HG03439 (cell line): ENCODE measurements around the gene B3GALT6.

Experiments
- ATAC-seq: cut with Tn5 transposase; IDR thresholded peaks from one replicate; pipeline ENCODE4 v1.9.1; 2021; ENCODE audit warnings: mild to moderate bottlenecking, moderate library complexity; ENCODE audit not compliant: unreplicated experiment

Gene B3GALT6

DNA sequence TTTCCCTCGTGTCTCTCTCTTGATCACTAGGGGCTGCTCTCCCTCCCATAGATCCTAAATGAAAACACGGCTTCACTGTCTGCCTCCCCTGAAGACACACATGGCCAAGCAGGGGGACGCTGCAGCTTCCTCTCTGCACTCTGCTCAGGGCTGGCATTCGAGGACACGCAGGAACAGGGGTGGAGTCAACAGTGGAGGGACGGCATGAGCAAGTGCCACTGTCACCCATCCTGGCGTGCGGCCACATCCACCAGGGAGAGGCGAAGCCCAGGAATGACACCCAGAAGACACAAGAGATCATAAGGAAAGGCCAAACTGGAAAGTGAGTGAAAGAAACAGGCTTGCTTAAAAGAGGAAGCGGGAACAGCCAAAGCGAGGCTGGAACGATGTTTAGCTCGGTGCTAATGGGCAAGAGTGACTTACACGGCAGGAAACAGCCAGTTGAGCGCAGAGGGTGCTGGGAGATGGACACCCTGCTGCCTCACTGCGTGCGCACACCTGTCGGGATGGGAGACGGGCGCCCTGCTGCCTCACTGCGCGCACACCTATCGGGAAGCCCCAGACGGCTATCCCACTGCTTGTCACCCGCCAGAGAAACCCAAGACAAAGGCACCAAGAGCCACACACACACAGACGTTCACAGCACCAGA lies 28.0 kb downstream of the B3GALT6 start:
- ATAC-seq: no peak

DNA sequence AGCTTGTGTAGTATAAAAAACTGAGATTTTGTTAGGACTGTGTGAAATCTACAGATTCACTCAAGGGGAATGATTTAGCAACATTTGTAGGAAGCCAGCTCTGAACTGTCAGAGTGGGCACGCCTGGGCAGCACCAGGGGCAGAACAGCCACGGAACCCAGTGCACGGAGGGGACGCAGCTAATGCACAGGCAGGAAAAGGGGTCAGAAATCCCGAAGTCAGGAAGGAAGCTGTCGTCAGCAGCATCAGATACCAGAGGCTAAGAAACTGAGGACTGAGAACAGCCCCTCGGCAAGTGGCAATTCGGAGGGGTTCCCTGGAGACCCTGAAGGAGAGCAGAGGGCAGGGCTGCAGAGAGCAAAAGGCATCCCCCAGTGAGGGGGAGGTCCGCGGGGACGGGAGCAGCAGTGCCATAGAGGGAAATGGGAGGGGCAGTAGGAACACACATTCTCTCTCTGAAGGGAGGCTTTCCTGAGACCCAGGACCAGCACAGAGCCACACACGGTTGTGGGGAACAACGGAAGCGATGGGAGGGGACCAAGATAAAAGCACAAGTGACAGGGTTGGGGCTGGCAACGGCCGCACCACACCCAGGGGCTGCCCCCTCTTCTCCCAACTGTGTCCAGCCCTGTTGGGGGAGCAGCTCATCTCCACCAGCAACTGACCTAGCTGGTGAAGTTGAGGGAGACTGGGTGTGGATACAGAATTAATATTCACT lies 29.0 kb downstream of the B3GALT6 start:
- no peak for ATAC-seq

DNA sequence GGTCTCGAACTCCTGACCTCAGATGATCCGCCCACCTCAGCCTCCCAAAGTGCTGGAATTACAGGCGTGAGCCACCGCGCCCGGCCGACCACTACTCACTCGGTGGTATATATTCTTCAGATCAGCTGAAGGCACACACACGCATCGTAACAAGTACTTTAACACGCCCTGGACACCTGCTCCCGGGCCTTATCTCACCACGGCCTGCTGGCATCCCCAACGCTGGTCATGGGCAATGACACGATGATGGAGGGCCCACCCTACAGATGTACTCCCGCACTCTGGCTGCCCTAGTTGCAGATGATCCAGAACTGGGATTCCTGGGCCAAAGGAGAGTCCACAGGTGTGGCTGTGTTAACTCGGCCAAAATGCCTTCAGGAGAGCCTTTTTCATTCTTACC lies 30.0 kb downstream of the B3GALT6 start:
- no peak for ATAC-seq

DNA sequence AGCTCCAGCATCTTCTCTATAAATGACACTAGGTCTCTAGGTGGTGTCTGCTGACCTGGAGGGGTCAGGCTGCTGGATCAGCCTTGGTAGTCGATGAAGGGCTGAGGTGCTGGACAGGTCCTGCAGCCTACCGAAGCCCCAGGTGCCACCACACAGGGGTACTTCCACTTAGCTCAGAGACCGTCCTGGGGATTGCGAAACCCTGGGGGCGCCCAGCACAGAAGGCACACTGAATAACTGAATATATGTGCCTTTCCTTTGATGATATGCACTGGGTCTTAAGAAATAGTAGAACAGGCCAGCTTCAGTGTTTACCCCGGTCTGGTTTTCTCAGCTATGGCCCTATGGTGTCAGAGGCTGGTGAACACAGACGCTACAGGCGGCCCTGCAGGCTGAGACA lies 30.7 kb downstream of the B3GALT6 start:
- no peak for ATAC-seq

DNA sequence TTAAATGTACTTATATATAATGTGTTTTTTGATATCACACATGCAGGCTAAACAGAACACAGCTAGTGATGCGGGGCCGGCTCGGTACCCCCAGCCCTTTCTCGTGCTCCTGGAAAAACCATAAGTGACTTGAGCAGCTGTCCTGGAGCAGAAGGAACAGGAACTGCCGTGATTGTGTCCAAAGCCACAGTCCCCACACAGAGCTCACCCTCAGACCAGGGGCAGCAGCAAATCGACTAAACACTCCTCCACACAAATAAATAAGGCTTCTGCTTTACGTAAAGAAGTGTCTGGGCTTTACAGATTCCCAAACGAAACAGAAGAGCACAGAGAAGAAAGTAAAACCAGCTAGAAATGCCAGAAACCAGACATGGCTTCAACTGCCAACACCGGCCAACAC lies 32.0 kb downstream of the B3GALT6 start:
- no peak for ATAC-seq

DNA sequence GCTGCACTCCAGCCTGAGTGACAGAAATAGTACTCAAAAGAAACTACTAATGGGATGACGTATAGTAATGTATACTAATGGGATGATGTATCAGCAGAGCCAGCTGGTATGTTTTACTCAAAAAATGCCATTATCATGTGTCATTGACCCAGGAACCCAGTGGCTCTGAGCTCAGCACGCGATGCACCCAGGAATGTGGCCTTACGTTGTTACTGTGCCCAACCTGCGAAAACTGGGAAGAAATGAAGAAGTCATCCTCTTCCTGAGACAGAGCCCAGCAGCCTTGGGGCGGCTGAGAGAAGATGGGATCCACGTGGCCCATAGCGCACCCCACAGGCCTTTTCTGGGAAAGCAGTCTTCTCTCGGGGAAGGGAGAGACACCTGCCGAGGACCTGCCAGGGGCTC lies 32.8 kb downstream of the B3GALT6 start:
- no peak for ATAC-seq

DNA sequence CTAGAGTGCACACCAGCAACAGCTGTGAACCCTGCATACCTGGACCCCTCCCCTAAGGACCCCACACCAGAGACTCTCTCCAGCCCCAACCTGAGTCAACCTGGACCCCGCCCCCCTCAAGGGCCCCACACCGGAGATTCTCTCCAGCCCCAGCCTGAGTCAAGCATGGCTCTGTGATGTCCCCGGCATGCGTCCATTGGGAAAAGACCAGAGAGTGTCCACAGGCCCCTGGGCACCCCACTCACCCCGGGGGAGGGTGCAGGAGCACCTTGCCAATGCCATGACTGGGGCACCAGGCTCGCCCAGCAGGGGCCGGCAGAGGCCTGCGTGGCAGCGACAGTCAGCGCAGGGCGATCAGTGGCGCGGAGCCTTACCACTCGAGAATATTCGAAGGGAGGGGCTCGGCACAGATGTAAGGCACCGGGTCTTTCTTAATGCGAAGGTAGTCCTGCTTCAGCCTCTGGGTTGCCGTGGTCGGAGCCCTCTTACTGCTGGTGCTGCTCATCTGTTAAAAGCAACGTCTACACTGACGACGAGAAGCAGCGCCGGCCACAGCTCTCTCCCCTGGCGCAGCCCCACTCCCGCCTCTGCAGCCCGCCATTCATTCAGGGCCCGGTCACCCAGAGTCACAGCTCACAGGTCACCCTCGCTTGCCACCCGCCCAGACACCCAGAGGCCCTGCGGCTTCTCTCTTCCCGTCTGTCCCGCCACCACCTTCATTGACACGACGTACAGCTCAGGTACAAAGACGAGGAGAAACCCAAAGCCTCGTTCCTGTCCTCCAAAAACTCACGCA lies 35.6 kb downstream of the B3GALT6 start:
- ATAC-seq: no peak

DNA sequence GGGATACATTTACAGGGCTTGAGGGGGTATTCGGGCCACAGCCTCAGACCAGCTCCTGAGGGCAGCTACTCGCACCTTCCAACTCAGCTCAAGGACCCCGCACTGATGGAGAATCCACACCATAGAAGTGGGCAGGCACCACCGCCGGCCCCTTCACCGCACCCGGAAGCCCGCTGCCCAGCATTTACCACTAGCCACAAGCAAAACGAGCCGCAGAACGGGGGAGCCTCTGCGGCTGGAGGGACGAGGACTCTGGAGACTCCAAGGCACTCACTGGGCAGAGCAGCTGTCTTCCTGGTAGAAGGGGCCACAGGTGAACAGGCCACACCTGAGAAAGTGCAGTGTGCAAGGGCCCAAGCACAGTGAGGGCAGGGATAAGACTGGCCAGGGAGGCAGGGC lies 36.2 kb downstream of the B3GALT6 start:
- ATAC-seq: no peak

DNA sequence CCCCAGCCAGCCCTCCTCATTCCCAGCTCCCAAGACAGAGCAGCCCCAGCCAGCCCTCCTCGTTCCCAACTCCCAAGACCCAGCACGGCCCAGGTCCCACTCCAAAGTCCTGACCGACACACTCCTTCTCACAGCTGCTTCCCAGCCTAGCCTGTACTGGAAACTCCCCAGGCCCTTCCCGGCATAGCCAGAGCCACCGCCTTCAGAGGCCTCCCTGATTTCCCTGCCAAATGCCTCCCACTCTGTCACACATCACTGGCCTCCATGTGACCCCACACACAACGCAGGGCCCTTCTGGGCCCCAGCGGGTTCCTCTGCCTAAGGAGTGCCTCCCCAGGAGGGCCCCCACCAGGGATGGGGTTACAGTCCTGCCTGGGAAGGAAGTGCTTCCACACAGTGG lies 38.8 kb downstream of the B3GALT6 start:
- no peak for ATAC-seq

DNA sequence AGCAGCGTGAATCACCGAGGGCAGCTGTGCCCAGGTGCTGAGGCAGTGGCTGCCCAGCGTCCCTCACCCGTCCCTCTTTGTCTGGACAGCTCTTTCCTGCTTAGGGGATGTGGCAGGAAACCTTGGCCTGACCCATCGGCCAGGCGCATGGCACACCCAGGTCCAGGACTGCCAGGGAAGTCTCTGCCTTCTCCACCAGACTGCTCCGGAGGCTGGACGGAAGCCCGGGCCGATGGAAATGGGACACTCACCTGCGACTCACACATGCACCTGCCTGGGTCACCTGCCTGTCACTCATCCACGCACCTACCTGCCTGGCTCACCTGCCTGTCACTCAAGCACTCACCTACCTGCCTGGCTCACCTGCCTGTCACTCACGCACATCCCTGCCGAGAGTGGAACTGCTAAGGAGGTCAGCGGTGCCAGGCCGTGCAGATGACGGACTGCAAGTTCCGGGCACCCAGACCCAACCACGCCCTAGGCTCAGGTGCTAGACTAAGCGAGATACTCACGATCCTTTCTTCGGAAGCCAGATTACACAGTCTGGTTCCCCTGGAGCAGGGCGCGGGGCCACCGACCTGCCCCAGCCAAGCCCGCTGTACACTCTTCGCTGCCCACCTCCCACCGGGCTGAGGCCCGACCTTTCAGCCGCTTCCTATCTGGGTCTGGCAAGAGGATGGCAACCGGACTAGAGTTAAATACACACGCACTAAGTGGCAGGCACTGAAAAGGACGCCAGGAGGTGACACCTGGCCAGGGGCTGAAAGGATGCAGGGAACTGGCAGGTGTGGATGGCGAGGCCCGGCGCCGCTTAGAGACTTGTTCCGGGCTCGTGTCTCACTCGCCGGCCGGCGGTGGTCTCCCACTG lies 40.5 kb downstream of the B3GALT6 start:
- peak; percentile 10 for ATAC-seq

DNA sequence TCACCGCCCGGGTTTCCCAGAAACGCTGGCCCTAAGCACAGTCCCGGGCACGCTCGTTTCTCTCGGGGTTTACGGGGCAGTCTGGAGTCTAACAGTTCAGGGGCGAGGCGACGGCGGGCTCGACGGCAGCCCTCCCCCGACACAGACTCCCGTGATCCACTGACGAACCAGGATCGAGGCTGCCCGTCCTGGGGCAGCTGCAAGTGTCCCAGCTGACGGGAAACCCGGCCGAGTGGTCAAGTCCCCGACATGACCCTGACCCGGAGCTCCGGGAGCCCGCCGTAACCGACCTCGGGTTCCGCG lies 41.1 kb downstream of the B3GALT6 start:
- peak; percentile 21 for ATAC-seq

DNA sequence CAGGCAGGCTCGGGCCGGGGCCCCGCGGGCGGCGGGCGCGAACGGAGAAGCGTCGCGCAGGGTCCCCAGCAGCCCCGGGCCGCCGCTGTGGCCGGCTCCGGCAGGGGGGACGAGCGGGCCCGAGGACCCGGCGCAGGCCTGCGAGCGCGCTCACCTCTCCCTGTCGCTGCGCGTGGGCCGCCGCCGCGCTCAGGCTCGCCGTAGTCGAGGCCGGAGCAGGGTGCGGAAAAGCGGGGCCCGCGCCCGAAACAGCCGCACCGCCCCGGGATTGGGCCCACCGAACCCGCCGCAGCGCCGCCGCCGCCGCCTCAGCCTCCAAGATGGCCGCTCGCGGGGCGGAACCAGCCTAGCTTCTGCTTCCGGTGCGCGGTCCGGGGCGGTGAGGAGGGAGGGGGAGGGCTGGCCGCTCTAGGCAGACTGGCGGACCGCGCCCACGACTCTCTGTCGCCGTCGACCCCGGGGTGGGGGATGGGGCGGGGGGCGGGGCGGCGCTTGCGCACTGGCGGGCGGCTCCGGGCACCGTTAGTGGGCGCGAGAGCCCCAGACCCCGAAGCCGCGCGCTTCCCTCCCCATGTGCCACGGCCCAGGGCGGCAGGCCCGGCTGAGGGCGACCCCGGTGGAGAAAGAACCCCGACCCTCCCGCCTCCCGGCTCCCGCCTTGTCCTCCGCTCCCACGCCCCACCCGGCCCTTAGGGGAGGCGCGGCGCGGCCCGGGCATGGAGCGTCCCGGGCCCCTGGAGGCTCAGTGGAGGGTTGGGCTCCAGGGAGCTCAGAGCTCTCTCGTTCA lies 41.7 kb downstream of the B3GALT6 start, which contains the start of gene UBE2J2:
Gene UBE2J2 (minus strand): TSS at position 343 of the 787 bp plus-strand sequence. CDS start 5,862 bp downstream, outside the sequence.
- ATAC-seq: peak; percentile 70

DNA sequence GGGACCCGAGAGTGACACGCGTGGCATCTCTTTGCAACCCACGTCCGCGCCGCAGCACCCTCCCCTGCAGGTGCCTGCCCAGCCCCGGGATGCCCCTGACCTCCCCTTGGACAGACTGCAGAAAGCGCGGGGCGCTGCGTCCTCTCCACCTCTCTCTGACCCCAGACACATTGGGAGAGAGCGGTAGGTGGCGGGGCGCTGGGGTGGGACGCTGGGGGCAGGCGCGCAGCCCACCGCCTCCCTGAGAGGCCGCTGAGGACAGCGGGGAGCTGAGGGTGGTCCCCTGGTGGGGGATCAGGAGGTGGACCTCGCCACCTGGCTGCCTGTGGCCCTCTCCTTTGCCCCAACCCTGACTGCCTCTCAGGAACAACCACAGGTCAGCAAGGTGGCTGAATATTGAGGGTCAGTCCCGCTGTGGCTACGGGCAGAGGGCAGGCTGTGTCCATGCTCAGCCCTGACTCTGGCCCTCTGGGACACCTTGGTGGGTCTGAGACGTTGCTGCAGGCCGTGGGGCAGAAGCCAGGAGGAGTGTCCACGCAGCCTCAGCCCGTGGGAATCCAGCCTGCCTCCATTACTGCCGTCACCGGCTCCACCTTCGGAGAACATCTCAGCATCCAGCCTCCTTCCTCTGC lies 42.4 kb downstream of the B3GALT6 start:
- ATAC-seq: no peak

DNA sequence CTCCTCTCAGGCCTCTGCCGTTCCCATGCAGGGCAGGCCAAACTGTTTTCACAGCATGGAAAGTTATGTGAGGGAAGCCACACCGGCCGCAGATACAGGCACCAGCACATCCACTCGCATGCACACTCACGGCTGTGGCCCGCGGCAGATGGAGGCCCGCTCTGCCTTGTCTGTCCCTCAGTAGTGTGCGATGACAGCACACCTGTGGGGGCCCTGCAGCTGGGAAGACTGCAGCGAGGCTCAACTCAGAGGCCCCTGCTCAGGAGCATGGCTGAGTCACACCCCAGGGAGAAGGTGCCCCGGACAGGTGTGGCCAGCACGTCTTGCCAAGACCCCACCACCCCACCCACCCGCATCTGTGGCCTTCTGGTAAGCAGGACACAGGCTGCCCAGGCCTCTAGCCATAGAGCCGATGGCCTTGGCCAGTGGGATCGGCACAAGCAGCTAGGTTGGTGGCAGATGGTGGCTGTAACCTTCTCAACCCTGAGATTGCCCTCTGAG lies 42.9 kb downstream of the B3GALT6 start:
- no peak for ATAC-seq

DNA sequence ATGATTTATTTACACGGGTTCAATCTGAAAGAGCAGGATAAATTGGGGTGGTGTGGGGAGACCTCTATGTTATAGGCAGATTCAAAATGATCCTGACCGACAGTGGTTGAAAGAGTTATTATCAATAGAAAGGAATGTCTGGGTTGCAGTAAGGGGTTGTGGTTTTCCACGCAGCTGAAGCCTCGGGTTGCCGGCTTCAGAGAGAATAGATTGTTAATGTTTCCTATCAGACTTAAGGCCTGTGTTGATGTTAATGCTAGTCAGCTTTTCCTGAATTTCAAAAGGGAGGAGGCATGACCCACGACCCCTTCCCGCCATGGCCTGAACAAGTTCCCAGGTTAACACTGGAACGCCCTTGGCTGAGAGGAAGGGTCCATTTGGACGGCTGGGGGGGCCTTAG lies 43.8 kb downstream of the B3GALT6 start:
- no peak for ATAC-seq

DNA sequence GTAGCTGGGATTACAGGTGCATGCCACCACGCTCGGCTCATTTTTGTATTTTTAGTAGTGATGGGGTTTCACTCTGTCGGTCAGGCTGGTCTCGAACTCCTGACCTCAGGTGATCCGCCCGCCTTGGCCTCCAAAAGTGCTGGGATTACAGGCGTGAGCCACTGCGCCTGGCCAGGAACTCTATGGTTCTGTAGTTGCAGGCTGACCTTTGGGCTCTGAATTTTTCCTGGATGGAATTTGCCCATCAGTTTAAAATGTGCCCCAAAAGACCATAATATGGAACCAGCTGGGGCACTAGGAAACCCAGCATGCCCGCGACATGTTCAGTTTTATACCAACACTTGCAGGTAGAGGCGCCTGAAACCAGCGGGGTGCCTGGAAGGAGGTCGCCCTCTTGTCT lies 46.6 kb downstream of the B3GALT6 start:
- ATAC-seq: no peak

DNA sequence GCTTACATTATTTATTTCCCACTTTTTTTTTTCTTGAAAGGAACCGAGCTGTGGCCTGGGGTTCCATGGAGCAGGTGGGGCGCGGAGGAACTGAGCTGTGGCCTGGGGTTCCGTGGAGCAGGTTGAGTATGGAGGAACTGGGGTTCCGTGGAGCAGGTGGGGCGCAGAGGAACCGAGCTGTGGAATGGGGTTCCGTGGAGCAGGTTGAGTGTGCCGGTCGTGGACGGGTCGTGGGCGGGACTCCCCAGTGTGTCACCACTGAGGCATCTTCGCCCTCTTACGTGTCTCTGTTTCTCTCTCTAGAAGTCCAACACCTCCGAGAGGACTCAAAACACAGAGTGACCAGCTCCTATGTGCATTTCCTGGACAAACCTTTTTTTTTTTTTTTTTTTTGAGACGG lies 47.0 kb downstream of the B3GALT6 start:
- no peak for ATAC-seq

DNA sequence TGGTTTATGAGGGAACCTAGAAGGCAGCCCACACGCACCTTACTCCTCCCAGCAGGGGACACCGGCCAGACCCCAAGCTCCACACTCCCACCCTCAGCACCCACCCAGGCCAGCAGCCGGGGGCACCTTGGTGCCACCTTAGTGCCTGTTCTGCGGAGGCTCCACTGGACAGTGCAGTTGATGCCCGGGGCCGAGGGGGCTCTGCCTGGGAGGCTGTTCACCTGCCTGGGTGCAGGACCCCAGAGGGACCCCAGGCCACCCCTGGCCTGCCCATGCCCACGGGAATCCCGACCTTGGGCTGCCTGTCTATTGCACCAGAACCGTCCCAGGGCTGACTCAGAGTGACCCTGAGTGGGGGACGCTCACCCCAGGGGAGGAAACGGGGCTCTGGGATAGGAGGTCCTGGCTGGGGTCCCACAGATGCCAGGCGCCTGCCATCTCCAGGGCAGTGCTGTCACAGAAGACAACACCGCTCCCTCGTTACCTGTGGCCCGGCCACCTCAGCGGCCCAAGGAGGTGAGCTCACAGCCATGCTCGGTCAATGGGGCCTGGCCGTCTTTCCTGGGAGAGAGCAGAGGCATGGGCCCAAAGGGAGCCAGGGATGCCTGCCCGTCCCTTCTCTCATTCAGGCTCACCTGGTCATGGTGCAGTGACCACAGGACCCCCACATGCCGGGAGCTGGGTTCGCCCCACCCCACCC lies 48.9 kb downstream of the B3GALT6 start:
- no peak for ATAC-seq
